GM19395 (cell line): ENCODE results near the gene UBE2D2.

Source experiments
- ATAC-seq: cut with Tn5 transposase; IDR thresholded peaks from one replicate; pipeline ENCODE4 v1.9.1; 2021; ENCODE audit warnings: mild to moderate bottlenecking, moderate library complexity; ENCODE audit not compliant: unreplicated experiment

Gene UBE2D2

GRCh38 chr5:139671096-139671841 is 110.1 kb downstream of the UBE2D2 start:
- ATAC-seq = no peak

GRCh38 chr5:139675213-139675612 is 114.1 kb downstream of the UBE2D2 start:
- no peak for ATAC-seq

GRCh38 chr5:139675825-139676224 is 114.7 kb downstream of the UBE2D2 start:
- ATAC-seq = no peak

GRCh38 chr5:139676406-139676805 is 115.3 kb downstream of the UBE2D2 start:
- no peak for ATAC-seq

GRCh38 chr5:139676951-139677735 is 116.0 kb downstream of the UBE2D2 start:
- ATAC-seq = no peak
